ENCODE results near the gene CDH23.

Gene CDH23

GRCh38 chr10:71817831-71818655 is 421.3 kb downstream of the CDH23 start:
- no peak overlapping the region for H3K27ac ChIP-seq
- no peak for TF ChIP-seq ZFX (IDR thresholded peaks at IDR 0.05; ENCODE audit: borderline replicate concordance)
- TF ChIP-seq CTCF (IDR thresholded peaks at IDR 0.05): no peak

- TF ChIP-seq ZFX (IDR thresholded peaks at IDR 0.05; ENCODE audit: borderline replicate concordance) (no peak), CTCF (IDR thresholded peaks at IDR 0.05) (no peak)
- no peak overlapping the region for H3K27ac ChIP-seq
Observed at GRCh38 chr10:71818674-71819260, 422.0 kb downstream of the CDH23 start.

GRCh38 chr10:71819441-71819861 is 422.7 kb downstream of the CDH23 start:
- TF ChIP-seq CTCF (IDR thresholded peaks at IDR 0.05) (no peak), ZFX (IDR thresholded peaks at IDR 0.05; ENCODE audit: borderline replicate concordance) (no peak)
- H3K27ac ChIP-seq: no peak overlapping the region

- H3K27ac ChIP-seq: no peak overlapping the region
- no peak for TF ChIP-seq ZFX (IDR thresholded peaks at IDR 0.05; ENCODE audit: borderline replicate concordance)
Observed at GRCh38 chr10:71819985-71820384, 423.3 kb downstream of the CDH23 start.

GRCh38 chr10:71820966-71821365 is 424.2 kb downstream of the CDH23 start:
- H3K27ac ChIP-seq: no peak overlapping the region
- TF ChIP-seq ZFX (IDR thresholded peaks at IDR 0.05; ENCODE audit: borderline replicate concordance) (no peak), CTCF (IDR thresholded peaks at IDR 0.05) (no peak)

GRCh38 chr10:71821909-71822763 is 425.4 kb downstream of the CDH23 start:
- no peak overlapping the region for H3K27ac ChIP-seq
- no peak for TF ChIP-seq CTCF (IDR thresholded peaks at IDR 0.05)
- no peak for TF ChIP-seq ZFX (IDR thresholded peaks at IDR 0.05; ENCODE audit: borderline replicate concordance)

GRCh38 chr10:71823356-71823755 is 426.6 kb downstream of the CDH23 start:
- H3K27ac ChIP-seq: no peak overlapping the region
- TF ChIP-seq CTCF (IDR thresholded peaks at IDR 0.05) (no peak), ZFX (IDR thresholded peaks at IDR 0.05; ENCODE audit: borderline replicate concordance) (no peak)

Measured in 22Rv1 (cell line).